Measurements from ENCODE around the gene CYTH4.
"Not testable (repeated sequence)": the region's sequence is repeated elsewhere in the genome, so short reads cannot be mapped to it uniquely, and the experiment has no call there.

The CYTH4 gene

DNA sequence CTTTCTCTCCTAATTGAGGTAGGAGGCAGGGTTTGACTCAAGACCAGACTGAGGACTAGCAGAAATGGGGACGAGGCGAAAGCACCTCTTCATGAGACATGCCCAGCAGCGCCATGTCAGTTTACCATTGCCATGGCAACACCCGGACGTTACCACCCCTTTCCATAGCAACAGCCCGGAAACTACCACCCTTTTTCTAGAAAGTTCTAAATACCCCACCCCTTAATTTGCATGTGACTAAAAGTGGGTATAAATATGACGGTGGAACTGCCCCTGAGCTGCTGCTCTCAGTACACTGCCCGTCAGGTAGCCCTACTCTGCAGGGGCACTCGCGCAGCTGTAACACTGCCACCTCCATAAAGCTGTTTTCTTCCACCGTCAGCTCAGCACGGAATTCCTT is 32.3 kb upstream of the CYTH4 start:
- no peak for DNase-seq (ENCODE audit: low spot score)

DNA sequence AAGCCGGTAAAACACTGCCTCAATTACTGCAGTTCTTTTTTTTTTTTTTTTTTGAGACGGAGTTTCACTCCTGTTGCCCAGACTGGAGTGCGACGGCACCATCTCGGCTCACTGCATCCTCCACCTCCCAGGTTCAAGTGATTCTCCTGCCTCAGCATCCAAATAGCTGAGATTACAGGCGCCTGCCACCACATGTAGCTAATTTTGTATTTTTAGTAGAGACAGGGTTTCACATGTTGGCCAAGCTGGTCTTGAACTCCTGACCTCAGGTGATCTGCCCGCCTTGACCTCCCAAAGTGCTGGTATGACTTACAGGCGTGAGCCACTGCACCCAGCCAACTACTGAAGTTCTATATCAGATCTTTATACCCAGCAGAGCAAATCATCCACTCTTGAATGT is 30.5 kb upstream of the CYTH4 start:
- DNase-seq (ENCODE audit: low spot score) = not testable (repeated sequence)

DNA sequence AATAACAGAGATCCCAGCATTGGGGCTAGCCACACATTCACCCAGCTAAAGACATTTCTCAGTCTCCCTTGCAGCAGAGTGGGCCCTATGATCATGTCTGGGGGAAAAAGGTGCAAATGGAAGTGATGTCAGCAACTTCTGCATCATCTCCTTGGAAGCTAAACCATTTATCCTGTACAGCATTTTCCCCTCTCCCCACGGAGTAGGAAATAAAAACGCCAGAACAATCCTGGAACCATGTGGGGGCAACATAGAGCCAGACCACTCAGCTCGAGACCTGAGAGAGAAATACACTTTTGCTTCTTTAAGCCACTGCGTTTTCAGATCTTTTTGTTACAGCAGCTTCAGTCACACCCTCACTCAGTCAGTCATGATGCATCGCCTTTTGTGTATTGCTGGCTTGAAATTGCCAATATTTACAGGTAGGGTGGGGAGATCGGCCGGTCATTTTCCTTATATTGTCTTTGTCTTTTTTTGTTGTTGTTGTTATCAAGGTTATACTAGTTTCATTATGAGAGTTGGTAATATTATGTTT is 29.1 kb upstream of the CYTH4 start:
- DNase-seq (ENCODE audit: low spot score) = no peak

DNA sequence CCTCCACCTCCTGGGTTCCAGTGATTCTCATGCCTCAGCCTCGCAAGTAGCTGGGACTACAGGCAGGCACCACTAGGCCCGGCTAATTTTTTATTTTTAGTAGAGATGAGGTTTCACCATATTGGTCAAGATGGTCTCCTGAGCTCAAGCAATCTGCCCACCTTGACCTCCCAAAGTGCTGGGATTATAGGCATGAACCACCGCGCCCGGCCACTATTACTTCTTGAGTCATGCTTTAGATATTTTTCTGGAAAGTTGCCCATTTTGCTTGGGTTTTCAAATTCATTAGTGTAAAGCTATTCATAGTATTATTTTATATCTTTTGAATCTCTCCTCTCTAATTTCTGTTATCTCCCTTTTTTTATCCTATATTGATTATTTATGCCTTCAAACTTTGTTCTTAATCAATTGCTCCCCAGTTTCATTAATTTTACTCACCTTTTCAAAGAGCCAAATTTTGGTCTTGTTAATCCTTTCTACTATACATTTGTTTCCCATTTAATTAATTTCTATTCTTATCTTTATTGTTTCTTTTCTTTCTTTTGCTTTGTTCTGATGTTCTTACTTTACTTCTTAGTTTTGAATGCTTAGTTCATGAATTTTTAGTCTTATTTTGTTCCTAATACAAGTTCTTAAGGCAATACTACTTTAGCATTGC is 28.0 kb upstream of the CYTH4 start:
- no peak for DNase-seq (ENCODE audit: low spot score)

DNA sequence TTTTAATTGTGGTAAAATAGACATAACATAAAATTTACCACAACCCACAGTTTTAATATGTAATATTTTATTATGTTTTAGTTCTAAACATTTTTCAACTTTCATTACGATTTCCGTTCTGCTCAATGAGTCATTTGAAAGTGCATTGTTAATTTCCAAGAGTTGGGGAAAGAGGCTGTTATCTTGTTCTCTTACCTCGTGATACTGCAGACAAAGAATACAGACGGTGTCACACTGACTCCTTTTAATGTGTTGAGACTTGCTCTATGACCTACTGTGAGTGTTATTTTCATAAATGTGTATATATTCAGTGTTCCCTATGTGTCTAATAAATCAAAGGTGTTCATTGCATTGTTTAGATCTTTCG is 27.5 kb upstream of the CYTH4 start:
- DNase-seq (ENCODE audit: low spot score) = no peak

DNA sequence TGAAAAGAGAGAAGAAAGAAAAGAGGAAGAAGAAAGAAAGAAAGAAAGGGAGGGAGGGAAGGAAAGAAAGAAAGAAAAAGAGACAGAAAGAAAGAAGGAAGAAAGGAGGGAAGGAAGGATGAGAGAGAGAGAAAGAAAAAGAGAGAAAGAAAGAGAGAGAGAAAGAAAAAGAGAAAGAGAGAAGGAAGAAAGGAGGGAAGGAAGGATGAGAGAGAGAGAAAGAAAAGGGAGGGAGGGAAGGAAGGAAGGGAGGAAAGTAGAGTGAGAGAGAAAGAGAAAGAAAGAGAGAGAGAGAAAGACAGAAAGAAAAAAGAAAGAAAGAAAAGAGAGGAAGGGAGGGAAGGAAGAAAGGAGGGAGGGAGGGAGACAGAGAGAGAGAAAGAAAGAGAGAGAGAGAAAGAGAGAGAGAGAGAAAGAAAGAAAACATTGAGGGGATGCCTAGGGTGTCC is 26.7 kb upstream of the CYTH4 start:
- DNase-seq (ENCODE audit: low spot score) = no peak

DNA sequence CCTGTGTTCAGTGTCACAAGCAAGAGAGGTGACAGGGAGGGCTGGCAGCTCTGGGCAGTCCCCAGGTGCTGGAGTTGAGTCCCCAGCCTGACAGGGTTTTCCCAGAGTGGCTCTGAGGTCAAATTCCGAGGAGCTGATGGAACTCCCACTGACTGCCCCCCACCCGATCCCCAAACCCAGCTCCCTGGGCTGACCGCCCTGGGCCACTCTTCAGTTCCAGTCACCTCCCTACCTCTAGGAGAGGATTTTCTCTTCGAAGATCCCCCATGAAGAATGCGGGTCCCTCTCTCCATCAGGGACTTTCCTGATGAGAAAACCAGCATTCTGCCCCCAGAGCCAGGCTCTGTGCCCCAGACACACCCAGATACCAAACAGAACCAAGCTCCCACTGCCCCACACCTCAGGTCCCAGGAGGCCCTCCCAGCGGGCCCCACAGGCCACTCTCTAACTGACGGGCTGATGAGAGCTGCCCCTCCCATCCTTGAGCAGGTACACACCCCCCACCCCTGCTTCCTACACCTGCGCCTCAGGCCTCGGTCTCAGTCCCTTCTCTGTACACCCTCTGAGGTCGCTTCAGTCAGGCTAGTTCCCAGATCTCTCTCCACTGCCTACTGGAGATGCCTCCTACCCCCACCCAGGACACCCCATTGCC is 26.1 kb upstream of the CYTH4 start:
- no peak for DNase-seq (ENCODE audit: low spot score)

DNA sequence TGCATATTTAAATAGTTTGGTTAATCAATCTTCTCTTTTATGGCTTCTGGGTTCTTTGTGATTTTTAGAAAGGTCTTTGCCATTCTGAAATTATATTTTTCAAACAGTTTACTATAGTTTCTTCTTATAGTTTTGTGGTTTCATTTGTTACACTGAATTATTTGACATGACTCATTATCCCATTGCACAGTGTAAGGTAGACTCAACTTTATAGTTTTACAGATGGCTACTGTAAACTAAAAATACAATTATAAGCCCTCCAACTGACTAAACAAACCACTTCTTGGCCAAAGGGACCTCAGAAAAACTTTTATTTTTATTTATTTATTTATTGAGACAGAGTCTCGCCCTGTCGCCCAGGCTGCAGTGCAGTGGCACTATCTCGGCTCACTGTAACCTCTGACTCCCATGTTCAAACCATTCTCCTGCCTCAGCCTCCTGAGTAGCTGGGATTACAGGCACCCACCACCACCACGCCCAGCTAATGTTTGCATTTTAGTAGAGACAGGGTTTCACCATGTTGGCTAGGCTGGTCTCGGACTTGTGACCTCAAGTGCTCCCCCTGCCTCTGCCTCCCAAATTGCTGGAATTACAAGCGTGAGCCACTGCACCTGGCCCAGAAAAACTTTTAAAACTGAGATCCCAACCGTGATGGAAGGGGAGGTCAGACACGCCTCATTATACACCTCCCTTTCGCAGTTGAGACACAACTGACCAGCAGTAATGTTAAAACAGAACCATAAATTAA is 24.1 kb upstream of the CYTH4 start:
- no peak for DNase-seq (ENCODE audit: low spot score)

DNA sequence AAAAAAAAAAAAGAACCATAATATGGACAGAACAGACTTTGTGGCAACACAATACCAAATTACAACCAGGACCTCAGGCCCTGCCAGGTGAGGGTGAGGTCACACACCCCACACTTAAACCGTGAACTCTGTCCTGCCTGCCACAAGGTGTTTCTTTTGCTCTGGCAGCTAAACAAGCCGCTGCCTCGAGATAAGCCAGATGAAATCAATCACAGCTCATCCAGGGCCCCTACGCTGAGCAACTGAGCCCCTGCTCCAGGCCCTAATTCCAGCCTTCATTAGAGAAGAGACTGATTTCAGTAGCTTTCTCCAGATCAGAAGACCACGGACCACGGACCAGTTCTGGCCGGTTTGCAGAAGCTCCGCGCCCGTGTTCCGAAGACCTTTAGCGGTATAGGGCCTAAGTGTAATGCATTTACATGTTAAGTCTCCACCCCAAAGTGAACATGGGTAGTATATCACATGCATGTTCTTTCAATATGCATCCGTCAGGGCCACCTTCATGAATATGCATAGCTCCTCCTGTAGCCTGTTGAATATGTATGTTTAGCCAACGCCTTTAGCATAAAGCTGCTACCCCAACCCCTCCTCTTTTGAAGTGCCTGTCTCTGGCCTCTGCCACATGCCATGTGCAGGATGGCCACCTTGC is 23.4 kb upstream of the CYTH4 start:
- no peak for DNase-seq (ENCODE audit: low spot score)

DNA sequence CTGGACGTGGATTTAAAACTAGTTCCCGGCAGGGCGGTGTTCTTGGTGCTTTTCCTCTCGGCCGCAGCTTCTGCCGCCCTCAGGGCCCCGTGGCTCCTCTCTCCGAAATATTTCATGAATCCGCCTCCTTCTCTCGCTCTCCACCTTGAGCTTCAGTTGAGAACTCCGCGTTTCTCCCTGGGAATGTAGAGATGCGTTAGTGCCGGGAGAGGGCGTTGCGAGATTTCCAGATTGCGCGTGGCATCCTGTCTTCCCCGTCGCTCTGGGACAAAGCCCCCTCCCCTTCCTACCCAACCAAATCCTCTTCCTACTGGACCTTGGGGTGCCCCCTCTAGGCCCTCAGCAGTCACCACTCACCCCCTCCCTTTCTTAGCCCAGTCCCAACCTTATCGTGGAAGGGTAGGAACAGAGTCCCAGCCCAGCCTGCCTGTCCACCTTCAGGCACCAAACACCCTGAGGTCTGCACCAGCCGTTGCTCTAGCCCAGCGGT is 22.7 kb upstream of the CYTH4 start:
- peak; percentile 68 for DNase-seq (ENCODE audit: low spot score)

DNA sequence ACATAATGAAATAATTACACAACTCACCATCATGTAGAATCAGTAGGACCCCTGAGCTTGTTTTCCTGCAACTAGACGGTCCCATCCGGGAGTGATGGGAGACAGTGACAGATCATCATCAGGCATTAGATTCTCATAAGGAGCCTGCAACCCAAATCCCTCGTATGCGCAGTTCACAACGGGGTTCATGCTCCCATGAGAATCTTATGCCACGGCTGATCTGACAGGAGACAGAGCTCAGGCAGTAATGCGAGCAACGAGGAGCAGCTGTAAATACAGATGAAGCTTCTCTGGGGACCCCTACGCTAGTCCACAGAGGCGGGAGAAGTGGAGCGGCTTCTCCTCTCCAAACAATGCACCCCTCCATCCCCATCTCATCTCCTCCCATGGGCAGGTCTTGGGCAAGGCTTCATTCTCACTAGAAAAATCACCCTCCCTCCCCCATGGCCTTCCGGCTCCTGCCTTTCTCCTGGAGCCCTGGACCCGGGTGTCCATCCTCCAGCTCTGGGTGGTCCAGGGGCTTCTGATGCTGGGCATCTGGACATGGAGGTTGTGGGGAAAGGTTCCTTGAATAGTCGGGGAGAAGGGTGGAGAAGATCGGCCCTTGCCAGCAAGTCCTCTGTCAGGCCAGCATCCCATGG is 22.0 kb upstream of the CYTH4 start:
- DNase-seq (ENCODE audit: low spot score) = no peak

DNA sequence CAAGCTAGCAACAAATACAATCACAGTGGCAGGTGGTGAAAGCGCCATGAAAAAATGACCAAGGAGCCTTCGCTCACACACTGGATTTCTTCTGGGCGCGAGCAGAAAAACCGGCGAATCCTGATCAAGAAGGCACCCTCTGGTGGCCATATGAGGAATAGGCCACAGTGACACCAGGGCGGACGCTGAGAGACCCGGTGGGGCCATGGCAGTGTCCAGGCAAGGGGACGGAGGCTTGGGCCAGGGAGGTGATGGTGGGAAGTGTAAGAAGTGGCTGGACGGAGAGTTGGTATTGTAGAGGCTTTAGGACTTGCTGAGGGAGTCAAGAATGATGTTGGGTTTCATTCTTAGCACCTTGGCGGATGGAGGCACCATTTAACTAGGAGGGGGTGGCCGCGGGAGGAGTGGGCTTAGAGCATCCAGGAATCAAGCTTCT is 21.4 kb upstream of the CYTH4 start:
- peak; percentile 84 for DNase-seq (ENCODE audit: low spot score)

DNA sequence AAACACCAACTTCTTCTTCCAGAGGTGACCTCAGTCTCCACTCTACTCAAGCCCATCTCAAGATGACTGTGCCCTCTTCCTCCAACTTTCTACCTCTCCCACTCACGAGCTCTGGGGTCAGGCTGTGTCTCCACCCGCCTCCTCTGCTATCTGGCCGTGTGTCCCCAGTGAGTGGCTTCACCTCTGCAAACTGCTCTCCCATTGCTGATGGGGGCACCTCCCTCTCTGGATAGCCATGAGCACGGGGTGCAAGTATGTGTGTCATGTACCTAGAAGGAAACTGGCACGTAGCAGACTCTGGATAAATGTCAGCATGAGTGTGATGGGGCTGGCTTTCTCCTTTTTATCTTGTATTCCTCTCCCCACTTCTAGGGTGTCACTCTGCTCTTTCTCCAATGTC is 20.0 kb upstream of the CYTH4 start:
- DNase-seq (ENCODE audit: low spot score) = no peak

DNA sequence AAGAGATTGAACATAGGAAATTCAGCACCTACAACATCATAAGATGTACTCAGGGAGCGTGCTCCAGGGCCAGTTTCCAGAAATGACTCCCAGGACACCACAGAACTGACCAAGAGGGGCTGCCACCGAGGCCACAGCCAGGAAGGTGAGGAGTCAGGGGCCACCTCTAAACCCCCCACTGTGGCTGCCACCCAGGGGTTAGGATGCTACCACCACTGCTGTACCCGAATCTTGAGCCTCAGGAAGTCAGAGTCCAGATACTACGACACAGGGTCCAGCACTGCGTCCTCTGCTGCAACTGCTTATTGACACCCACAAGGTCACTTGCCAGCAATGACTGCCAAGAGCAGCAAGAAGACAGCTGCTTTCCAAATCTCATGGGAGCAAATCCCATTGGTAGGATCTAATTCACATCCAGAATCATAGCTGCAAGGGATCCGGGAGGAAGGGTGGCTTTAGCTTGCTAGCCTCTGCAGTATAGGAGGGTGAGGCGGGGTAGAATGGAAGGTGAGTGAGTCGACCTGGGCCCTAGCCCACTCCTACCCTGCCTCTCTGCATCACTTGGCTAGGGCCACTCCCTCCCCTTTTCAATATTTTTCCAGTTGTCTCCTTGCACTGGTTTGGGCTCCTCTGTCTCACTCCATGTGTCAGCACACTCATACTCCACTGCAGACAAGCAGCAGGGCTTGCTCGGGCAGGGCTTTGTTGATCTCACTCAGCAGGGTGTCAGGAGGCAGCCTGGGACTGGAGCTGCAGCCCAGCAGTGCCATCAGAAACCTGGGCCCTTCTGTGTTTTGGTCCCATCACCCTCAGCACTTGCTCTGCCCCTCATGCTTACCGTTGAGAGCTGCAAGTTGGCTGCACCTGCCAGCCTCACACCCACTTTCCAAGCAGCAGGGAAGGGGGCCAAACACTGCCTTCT is 18.1 kb upstream of the CYTH4 start:
- DNase-seq (ENCODE audit: low spot score) = no peak

DNA sequence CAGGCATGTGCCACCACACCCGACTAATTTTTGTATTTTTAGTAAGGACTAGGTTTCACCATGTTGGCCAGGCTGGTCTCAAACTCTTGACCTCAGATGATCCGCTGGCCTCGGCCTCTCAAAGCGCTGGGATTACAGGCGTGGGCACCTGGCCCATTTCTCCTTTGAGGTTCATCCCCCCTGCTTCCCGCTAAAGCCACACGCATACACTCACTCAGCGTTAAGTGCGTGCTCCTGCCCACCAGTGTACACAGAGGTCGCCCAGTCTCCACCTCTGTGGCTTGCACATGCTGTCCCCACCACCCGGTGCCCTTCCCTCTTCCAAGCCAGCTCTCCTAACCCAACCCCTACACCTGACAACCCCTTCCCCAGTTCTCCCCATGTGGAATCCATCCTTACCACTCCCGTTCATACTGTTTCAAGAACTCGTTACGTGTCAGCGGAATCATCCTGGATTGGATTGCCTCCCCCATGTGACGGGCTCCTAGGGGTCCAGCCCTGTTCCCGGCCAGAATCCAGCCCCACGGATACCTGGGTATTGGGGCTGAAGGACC is 15.7 kb upstream of the CYTH4 start:
- no peak for DNase-seq (ENCODE audit: low spot score)

DNA sequence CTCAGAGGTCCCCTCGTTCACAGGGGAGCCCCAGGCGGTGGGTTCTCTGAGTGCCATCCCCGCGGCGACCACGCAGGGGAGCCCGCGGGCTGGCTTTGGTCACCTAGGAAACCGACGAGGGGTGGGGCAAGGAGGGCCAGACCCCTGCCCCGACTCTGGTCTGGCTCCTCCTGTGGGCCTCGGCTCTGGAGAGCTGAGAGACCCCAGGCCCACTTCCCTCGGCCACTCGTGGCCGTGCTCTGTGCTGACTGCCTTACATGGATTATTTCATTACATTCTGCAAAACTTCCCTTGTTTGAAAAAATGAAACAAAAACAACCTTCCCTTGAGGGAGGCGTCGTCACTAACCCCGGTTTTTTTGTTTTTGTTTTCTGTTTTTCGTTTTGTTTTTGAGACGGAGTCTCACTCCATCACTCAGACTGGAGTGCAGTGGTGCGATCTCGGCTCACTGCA is 15.1 kb upstream of the CYTH4 start:
- peak; percentile 83 for DNase-seq (ENCODE audit: low spot score)

DNA sequence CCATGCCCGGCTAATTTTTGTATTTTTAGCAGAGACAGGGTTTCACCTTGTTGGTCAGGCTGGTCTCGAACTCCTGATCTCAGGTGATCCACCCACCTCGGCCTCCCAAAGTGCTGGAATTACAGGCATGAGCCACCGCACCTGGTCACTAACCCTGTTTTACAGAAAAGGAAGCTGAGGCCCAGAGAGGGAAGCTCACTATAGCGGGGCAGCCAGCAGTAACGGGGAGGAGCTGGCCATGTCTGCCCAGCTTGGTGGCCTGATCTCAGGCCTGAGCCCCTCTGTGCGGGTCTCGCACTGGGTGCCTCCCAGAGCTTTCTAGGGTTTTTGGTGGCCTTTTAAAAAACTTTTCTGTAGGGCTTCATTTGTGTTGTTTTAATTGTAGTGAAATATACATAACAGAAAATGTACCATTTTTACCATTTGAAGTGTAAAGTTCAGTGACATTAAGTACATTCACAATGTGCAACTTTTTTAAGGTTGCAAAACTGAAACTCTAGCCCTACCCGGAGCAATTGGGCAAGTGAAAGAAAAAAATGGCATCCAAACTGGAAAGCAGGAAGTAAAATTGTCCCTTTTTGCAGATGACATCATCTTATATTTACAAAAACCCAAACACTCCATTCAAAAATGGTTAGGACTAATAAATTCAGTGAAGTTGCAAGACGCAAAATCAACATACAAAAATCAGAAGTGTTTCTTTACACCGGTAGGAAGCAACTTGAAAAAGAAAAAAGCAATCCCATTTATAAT is 14.5 kb upstream of the CYTH4 start:
- no peak for DNase-seq (ENCODE audit: low spot score)

DNA sequence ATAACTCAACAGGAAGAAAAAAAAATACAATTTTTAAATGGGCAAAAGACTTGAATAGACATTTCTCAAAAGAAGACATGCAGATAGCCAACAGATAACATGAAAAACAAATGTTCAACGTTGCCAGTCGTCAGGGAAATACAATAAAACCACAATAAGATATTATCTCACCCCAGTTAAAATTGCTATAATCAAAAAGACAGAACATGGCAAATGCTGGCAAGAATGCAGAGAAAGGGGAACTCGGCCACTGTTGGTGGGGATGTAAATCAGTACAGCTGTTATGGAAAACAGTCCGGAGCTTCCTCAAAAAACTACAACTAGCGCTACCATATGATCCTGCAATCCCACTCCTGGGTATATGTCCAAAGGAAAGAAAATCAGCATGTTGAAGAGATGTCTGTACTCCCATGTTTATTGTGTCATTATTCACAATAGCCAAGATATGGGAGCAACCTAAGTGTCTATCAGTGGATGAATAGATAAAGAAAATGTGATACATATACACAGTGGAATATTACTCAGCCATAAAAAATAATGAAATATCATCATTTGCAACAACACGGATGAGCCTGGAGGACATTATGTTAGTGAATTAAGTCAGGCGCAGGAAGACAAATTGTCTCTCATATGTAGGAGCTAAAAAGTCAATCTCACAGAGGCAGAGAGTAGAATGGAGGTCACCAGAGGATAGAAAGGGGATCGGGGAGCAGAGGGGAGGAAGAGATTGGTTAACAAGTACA is 12.2 kb upstream of the CYTH4 start:
- DNase-seq (ENCODE audit: low spot score) = no peak

Measured in AG20443 (cell line).